GM18951 (cell line): ENCODE data around the gene SELENOK.

Experiments used
- POLR2A ChIP-seq: IDR thresholded peaks from 4 replicates; pipeline ENCODE4 v1.6.1; 2011; ENCODE audit warnings: mild to moderate bottlenecking; ENCODE audit not compliant: insufficient read length, insufficient read depth; ENCODE audit errors: extremely low read depth
- in situ Hi-C: fragments of 300-500 bp; cut with MboI; formaldehyde crosslinking; loops from one replicate; pipeline ENCODE4 v1.12.0; 2022; ENCODE audit warnings: low sequenced_read_pairs, mixed read lengths, inconsistent platforms; ENCODE audit not compliant: unreplicated experiment

Gene SELENOK

GRCh38 chr3:53900666-53901331 lies 9.1 kb upstream of the SELENOK start:
- in situ Hi-C loops: no loop called here
- no peak for TF ChIP-seq POLR2A

GRCh38 chr3:53899750-53900149 lies 8.1 kb upstream of the SELENOK start:
- TF ChIP-seq POLR2A: no peak
- in situ Hi-C loops: no loop called here

GRCh38 chr3:53892286-53892637 lies 603 bp upstream of the SELENOK start:
- in situ Hi-C loops: no loop called here
- TF ChIP-seq POLR2A: no peak

- in situ Hi-C loops: no loop called here
- no peak for TF ChIP-seq POLR2A
Measured at GRCh38 chr3:53890726-53891475, 758 bp downstream of the SELENOK start.

- in situ Hi-C loops: no loop called here
- TF ChIP-seq POLR2A: no peak
Measured at GRCh38 chr3:53888232-53888631, 3.4 kb downstream of the SELENOK start.

GRCh38 chr3:53887446-53887845 lies 4.2 kb downstream of the SELENOK start:
- TF ChIP-seq POLR2A: no peak
- in situ Hi-C loops: no loop called here

- in situ Hi-C loops: no loop called here
Measured at GRCh38 chr3:53885239-53885638, 6.4 kb downstream of the SELENOK start.

GRCh38 chr3:53884623-53885022 lies 7.0 kb downstream of the SELENOK start:
- in situ Hi-C loops: no loop called here
- TF ChIP-seq POLR2A: no peak

More at GRCh38 chr3:53885239-53885638, 6.4 kb downstream of the SELENOK start:
- no peak for TF ChIP-seq POLR2A

- in situ Hi-C loops: no loop called here
Measured at GRCh38 chr3:53883008-53883407, 8.7 kb downstream of the SELENOK start.

GRCh38 chr3:53881691-53882593 lies 9.7 kb downstream of the SELENOK start, which contains the start of gene ACTR8:
TSS of gene ACTR8 (minus strand) at chr3:53882152. CDS start at chr3:53882101, 51 bp downstream.
- in situ Hi-C loops: no loop called here
- peak; percentile 88 for TF ChIP-seq POLR2A

More at GRCh38 chr3:53883008-53883407, 8.7 kb downstream of the SELENOK start:
- no peak for TF ChIP-seq POLR2A

GRCh38 chr3:53880396-53881345 lies 11.0 kb downstream of the SELENOK start:
- in situ Hi-C loops: no loop called here
- TF ChIP-seq POLR2A: no peak
